ENCODE measurements around the gene TNS1. TPM values are rescaled to one million over a fixed set of nuclear protein-coding genes. Genes with fewer than 3 reads are reported as not detected.

TNS1 gene
- total RNA-seq, 2 donors from 2014 or later, result 20.6 to 164 TPM

DNA sequence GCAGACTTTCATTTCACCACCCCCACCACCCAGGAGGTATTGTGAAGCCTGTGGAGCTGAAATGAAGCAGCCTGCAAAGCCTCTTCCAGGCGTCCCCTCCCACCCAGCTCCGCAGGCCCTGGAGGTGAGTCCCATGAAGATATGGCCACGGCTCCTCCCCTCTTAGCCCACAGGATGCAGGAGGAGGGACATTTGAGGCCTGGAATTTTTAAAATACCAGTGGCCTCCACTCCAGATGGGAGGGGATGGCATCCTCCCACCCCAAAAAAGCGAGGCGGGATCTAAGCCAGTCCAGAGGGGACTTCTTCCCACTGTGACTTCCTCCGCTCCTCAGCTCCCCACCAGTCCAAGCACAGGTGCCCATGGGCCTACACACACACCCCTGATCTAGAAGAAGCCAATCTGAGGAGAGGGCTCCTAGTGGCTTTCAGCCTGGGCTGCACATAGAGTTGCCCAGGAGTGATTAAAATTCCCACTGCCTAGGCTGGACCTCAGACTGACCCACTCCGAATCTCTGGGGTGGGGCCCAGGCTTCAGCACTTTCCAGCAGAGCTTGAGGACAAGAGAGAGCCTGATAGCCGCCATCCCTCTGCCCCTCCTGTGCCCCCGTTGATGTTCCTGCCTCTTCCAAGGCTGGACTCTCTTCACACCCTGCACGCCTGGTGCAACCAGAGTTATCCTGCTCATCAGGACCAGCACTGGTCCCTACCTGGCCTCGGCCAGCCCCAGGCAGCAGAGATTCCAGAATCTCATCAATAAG is 206.9 kb downstream of the TNS1 start:
- no peaks in the 10 kb centered on the region for H3K36me3 ChIP-seq
- no peak for TF ChIP-seq CTCF (IDR thresholded peaks at IDR 0.05)
- intact Hi-C loops (cut with DNase I), result no loop called here
- H3K27ac ChIP-seq, result no peak overlapping the region
- peak; percentile 11 for DNase-seq
- H3K9me3 ChIP-seq, result no peaks in the 10 kb centered on the region
- no peak overlapping the region for H3K4me3 ChIP-seq
- H3K27me3 ChIP-seq, result no peaks in the 10 kb centered on the region
- no peaks in the 10 kb centered on the region for H3K4me1 ChIP-seq
- no peak overlapping the region for H3K9ac ChIP-seq (ENCODE audit: low read depth in 2 of 2, low read length in 2 of 2)

GRCh38 chr2:217795067-217795466 is 207.7 kb downstream of the TNS1 start:
- Histone ChIP-seq H3K4me3 (no peak overlapping the region), H3K9ac (ENCODE audit: low read depth in 2 of 2, low read length in 2 of 2) (no peak overlapping the region), H3K27ac (no peak overlapping the region), H3K4me1 (no peaks in the 10 kb centered on the region), H3K36me3 (no peaks in the 10 kb centered on the region), H3K9me3 (no peaks in the 10 kb centered on the region), H3K27me3 (no peaks in the 10 kb centered on the region)
- no peak for TF ChIP-seq CTCF (IDR thresholded peaks at IDR 0.05)
- intact Hi-C loops (cut with DNase I), result no loop called here
- peak; percentile 3 for DNase-seq

GRCh38 chr2:217794133-217794986 is 208.4 kb downstream of the TNS1 start:
- H3K27me3 ChIP-seq, result no peaks in the 10 kb centered on the region
- no peak overlapping the region for H3K4me3 ChIP-seq
- H3K27ac ChIP-seq, result no peak overlapping the region
- DNase-seq, result peak; percentile 4
- no peaks in the 10 kb centered on the region for H3K9me3 ChIP-seq
- H3K4me1 ChIP-seq, result no peaks in the 10 kb centered on the region
- no peak overlapping the region for H3K9ac ChIP-seq (ENCODE audit: low read depth in 2 of 2, low read length in 2 of 2)
- no peak for TF ChIP-seq CTCF (IDR thresholded peaks at IDR 0.05)
- intact Hi-C loops (cut with DNase I), result no loop called here
- no peaks in the 10 kb centered on the region for H3K36me3 ChIP-seq

- Histone ChIP-seq H3K9ac (ENCODE audit: low read depth in 2 of 2, low read length in 2 of 2) (no peak overlapping the region), H3K36me3 (no peaks in the 10 kb centered on the region), H3K4me1 (no peaks in the 10 kb centered on the region), H3K9me3 (no peaks in the 10 kb centered on the region), H3K27ac (no peak overlapping the region), H3K27me3 (no peaks in the 10 kb centered on the region), H3K4me3 (no peak overlapping the region)
- intact Hi-C loops (cut with DNase I), result no loop called here
- DNase-seq, result peak; percentile 15
- no peak for TF ChIP-seq CTCF (IDR thresholded peaks at IDR 0.05)
These were observed 209.1 kb downstream of the TNS1 start for GRCh38 chr2:217793566-217794132.

- no peaks in the 10 kb centered on the region for H3K36me3 ChIP-seq
- H3K9ac ChIP-seq (ENCODE audit: low read depth in 2 of 2, low read length in 2 of 2), result no peak overlapping the region
- no peaks in the 10 kb centered on the region for H3K4me1 ChIP-seq
- no peak overlapping the region for H3K27ac ChIP-seq
- no peak for TF ChIP-seq CTCF (IDR thresholded peaks at IDR 0.05)
- no peaks in the 10 kb centered on the region for H3K27me3 ChIP-seq
- intact Hi-C loops (cut with DNase I), result no loop called here
- H3K4me3 ChIP-seq, result no peak overlapping the region
- no peaks in the 10 kb centered on the region for H3K9me3 ChIP-seq
- no peak for DNase-seq
These were observed 209.9 kb downstream of the TNS1 start for GRCh38 chr2:217792626-217793527.

Measured in colonic mucosa (tissue), 4 donors.